ENCODE data around the gene TRANK1. TPM values are rescaled to one million over a fixed set of nuclear protein-coding genes. Genes with fewer than 3 reads are reported as not detected.

TRANK1 gene
- total and polyA plus RNA-seq, 2 experiments from 2014 or later: 1.8 to 6.7 TPM

DNA sequence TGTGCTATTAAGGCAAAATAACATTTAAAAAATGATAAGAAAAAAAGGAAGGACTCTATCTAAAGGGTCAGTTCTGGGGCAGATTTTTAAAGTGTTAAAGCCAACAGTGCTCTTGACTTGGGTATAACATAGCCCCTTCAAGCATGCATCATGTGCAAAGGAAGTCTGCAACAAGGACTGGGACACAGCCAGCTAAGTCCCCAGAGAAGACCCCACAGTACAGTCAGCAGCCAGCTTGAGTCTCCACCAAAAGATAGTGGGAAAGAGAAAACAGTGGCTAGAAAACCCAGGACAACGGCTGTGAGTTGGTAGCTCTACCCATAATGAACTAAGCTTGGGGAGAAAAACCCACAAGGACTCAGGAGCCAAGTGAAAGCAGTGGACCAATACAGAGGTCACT lies 94.1 kb downstream of the TRANK1 start (continued):
- TF ChIP-seq, protein P1, sequence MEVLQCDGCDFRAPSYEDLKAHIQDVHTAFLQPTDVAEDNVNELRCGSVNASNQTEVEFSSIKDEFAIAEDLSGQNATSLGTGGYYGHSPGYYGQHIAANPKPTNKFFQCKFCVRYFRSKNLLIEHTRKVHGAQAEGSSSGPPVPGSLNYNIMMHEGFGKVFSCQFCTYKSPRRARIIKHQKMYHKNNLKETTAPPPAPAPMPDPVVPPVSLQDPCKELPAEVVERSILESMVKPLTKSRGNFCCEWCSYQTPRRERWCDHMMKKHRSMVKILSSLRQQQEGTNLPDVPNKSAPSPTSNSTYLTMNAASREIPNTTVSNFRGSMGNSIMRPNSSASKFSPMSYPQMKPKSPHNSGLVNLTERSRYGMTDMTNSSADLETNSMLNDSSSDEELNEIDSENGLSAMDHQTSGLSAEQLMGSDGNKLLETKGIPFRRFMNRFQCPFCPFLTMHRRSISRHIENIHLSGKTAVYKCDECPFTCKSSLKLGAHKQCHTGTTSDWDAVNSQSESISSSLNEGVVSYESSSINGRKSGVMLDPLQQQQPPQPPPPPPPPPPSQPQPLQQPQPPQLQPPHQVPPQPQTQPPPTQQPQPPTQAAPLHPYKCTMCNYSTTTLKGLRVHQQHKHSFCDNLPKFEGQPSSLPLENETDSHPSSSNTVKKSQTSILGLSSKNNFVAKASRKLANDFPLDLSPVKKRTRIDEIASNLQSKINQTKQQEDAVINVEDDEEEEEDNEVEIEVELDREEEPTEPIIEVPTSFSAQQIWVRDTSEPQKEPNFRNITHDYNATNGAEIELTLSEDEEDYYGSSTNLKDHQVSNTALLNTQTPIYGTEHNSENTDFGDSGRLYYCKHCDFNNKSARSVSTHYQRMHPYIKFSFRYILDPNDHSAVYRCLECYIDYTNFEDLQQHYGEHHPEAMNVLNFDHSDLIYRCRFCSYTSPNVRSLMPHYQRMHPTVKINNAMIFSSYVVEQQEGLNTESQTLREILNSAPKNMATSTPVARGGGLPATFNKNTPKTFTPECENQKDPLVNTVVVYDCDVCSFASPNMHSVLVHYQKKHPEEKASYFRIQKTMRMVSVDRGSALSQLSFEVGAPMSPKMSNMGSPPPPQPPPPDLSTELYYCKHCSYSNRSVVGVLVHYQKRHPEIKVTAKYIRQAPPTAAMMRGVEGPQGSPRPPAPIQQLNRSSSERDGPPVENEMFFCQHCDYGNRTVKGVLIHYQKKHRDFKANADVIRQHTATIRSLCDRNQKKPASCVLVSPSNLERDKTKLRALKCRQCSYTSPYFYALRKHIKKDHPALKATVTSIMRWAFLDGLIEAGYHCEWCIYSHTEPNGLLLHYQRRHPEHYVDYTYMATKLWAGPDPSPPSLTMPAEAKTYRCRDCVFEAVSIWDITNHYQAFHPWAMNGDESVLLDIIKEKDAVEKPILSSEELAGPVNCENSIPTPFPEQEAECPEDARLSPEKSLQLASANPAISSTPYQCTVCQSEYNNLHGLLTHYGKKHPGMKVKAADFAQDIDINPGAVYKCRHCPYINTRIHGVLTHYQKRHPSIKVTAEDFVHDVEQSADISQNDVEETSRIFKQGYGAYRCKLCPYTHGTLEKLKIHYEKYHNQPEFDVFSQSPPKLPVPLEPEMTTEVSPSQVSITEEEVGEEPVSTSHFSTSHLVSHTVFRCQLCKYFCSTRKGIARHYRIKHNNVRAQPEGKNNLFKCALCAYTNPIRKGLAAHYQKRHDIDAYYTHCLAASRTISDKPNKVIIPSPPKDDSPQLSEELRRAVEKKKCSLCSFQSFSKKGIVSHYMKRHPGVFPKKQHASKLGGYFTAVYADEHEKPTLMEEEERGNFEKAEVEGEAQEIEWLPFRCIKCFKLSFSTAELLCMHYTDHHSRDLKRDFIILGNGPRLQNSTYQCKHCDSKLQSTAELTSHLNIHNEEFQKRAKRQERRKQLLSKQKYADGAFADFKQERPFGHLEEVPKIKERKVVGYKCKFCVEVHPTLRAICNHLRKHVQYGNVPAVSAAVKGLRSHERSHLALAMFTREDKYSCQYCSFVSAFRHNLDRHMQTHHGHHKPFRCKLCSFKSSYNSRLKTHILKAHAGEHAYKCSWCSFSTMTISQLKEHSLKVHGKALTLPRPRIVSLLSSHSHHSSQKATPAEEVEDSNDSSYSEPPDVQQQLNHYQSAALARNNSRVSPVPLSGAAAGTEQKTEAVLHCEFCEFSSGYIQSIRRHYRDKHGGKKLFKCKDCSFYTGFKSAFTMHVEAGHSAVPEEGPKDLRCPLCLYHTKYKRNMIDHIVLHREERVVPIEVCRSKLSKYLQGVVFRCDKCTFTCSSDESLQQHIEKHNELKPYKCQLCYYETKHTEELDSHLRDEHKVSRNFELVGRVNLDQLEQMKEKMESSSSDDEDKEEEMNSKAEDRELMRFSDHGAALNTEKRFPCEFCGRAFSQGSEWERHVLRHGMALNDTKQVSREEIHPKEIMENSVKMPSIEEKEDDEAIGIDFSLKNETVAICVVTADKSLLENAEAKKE (CRISPR knock-in tag; IDR thresholded peaks at IDR 0.05): no peak
- no peak for TF ChIP-seq POLR2AphosphoS5 (IDR thresholded peaks at IDR 0.05; ENCODE audit: low read depth)

DNA sequence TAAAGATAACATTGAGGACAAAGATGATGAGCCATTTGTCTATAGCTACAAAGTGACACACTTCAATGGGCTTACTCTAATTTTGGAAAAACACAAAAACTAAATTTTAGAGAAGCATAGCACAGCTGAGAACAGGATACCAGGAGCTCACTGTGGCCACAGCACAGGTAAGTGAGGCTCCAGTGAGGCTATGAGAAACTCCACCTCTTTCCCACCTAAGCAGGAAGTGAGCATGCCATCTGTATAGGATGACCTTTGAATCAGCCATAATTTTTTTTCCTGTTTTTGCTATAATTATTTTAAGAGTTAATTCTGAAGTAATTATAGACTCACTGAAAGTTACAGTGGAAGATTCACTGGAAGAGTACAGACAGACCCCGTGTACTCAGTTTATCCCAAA lies 98.4 kb downstream of the TRANK1 start:
- Histone ChIP-seq H3K36me3 (ENCODE audit: insufficient read depth) (no peaks in the 10 kb centered on the region), H3K4me2 (no peak overlapping the region), H3F3A (replicated peaks; ENCODE audit: low read depth) (no peaks in the 10 kb centered on the region), H3K4me3 (no peak overlapping the region), H2AFZ (no peak overlapping the region), H4K20me1 (replicated peaks; ENCODE audit: insufficient read depth) (no peaks in the 10 kb centered on the region), H3K4me1 (ENCODE audit: insufficient read depth) (no peaks in the 10 kb centered on the region), H3K79me2 (replicated peaks; ENCODE audit: insufficient read depth) (no peaks in the 10 kb centered on the region), H3K9me2 (ENCODE audit: insufficient read depth) (peaks cover 9% of the 10 kb centered on the region; the same call in 1 of the 2 replicates), H3K27ac (ENCODE audit: low read depth) (no peak overlapping the region), H3K27me3 (ENCODE audit: insufficient read depth) (no peaks in the 10 kb centered on the region)
- no peak overlapping the region for H3K27ac Mint-ChIP-seq
- ATAC-seq (no peak), DNase-seq (ENCODE audit: low spot score) (no peak)
- H3K36me3 Mint-ChIP-seq (ENCODE audit: low read depth): peaks cover 14% of the 10 kb centered on the region
- H3K4me1 Mint-ChIP-seq: peaks cover 5% of the 10 kb centered on the region; the same call in 2 of the 3 replicates
- peaks cover 6% of the 10 kb centered on the region for H3K9me3 Mint-ChIP-seq
- no peaks in the 10 kb centered on the region for H3K27me3 Mint-ChIP-seq (ENCODE audit: insufficient read depth, low read depth, poor library complexity)
- H3K4me3 Mint-ChIP-seq: no peak overlapping the region
- no peak for TF ChIP-seq JUNB (IDR thresholded peaks at IDR 0.05; ENCODE audit: unreplicated experiment)
- no peak for TF ChIP-seq ZNF331 (CRISPR knock-in tag; IDR thresholded peaks at IDR 0.05; ENCODE audit: low read depth)
- no peak for TF ChIP-seq EZH2phosphoT487 (IDR thresholded peaks at IDR 0.05; ENCODE audit: unreplicated experiment)
